Jurkat, Clone E6-1 (cell line): Measurements from ENCODE around the gene DZIP1.
"Not testable (repeated sequence)": the region's sequence is repeated elsewhere in the genome, so short reads cannot be mapped to it uniquely, and the experiment has no call there.

Source experiments
- DNase-seq: peaks from one replicate; pipeline ENCODE4 v3.0.0-alpha.2; 2011; ENCODE audit warnings: low read depth, low spot score
- H3K4me3 ChIP-seq: 2 replicates; pipeline ENCODE4 v1.5.1; 2011; ENCODE audit warnings: mild to moderate bottlenecking, low read length, control low read depth, moderate library complexity

DZIP1 gene

GRCh38 chr13:95608640-95609323, 35.7 kb downstream of the DZIP1 start:
- no peak overlapping the region for H3K4me3 ChIP-seq
- DNase-seq = no peak

DNA sequence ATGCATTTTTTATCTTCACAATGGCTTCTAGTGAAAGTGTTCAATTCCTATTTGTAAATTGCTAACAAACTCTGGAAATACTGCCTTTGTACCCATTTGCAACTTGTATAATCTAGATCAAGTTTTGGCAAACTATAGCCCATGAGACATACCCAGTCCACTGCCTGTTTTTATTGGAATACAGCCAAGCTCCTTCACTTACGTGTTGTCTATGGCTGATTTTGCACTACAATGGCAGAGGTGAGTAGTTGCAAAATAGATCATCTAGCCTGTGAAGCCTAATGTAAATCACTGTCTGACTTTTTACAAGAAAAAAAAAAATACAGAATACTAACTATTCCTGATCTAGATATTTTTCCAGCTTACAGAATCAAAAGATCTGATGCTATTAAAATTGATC, 37.1 kb downstream of the DZIP1 start:
- H3K4me3 ChIP-seq = no peak overlapping the region
- DNase-seq = no peak

GRCh38 chr13:95605448-95606125, 38.9 kb downstream of the DZIP1 start:
- H3K4me3 ChIP-seq = no peak overlapping the region
- DNase-seq = no peak

GRCh38 chr13:95604556-95604915, 40.0 kb downstream of the DZIP1 start:
- no peak overlapping the region for H3K4me3 ChIP-seq
- DNase-seq = no peak

GRCh38 chr13:95603887-95604555, 40.5 kb downstream of the DZIP1 start:
- H3K4me3 ChIP-seq = no peak overlapping the region
- no peak for DNase-seq

- DNase-seq = no peak
- H3K4me3 ChIP-seq = no peak overlapping the region
These were observed 42.6 kb downstream of the DZIP1 start for GRCh38 chr13:95601906-95602305.

- H3K4me3 ChIP-seq = no peak overlapping the region
- no peak for DNase-seq
These were observed 43.3 kb downstream of the DZIP1 start for GRCh38 chr13:95601216-95601615.

DNA sequence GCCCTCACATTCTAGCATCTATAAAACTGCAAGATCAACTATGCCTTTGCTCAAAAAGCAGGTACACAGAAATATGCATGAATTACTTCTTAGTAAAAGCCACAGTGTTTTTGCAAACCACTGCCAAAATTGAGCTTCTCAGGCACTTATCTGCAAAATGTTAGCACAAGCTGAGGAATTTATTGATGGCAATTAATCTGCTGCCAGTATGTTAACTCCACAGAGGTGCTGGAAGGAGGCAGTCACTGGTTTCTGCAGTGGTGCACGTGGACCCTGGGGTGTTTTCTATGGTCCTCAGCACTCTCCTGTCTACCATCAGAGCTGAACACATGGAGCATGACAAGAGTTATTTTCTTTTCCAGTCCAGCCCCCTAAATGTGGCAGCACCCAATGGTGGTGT, 47.8 kb downstream of the DZIP1 start:
- DNase-seq = no peak
- no peak overlapping the region for H3K4me3 ChIP-seq

- no peak overlapping the region for H3K4me3 ChIP-seq
- no peak for DNase-seq
These were observed 51.0 kb downstream of the DZIP1 start for GRCh38 chr13:95593462-95593861.

GRCh38 chr13:95588721-95589120, 55.8 kb downstream of the DZIP1 start:
- H3K4me3 ChIP-seq = no peak overlapping the region
- DNase-seq = no peak

DNA sequence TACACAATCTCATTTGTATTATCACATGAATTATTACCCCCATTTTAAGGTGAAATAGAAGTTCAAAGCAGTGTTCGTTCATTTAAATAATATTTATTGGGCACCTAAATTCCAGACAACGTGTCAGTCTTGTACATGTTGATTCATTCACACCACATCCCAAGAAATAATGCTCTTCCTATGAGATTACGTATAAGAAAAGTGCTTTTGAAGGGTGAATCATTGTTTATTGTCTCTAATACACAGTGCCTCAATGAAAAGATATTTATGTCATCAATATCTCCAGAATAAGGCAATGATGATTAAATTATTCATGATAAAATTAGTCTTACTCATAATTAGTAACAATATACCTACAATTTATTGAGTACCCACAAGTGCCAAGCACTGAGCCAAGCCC, 56.4 kb downstream of the DZIP1 start:
- DNase-seq = no peak
- H3K4me3 ChIP-seq = no peak overlapping the region

GRCh38 chr13:95585867-95586266, 58.6 kb downstream of the DZIP1 start:
- no peak for DNase-seq
- no peak overlapping the region for H3K4me3 ChIP-seq

- no peak overlapping the region for H3K4me3 ChIP-seq
- no peak for DNase-seq
These were observed 65.2 kb downstream of the DZIP1 start for GRCh38 chr13:95579303-95579702.

- H3K4me3 ChIP-seq = no peak overlapping the region
- DNase-seq = no peak
These were observed 71.3 kb downstream of the DZIP1 start for GRCh38 chr13:95573221-95573620.

- H3K4me3 ChIP-seq = no peak overlapping the region
- no peak for DNase-seq
These were observed 72.6 kb downstream of the DZIP1 start for GRCh38 chr13:95571941-95572340.

DNA sequence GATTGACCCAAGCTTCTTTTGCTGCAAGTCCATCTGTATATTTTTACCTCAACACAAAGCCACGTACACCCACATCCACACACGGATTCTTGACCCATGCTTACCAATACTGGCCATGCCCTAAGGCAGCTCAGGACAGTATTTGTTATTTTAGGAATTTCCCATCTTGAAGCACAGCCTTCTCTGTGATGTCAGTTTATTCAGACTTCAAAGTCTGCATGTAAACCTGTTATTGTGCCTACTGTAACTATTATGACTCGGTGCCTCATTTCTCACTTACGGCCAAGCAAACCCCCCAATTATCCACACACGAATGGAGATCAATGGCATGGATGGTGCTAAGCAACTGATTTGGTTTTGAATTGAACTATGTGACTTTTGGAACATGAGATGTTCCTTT, 74.5 kb downstream of the DZIP1 start:
- DNase-seq = no peak
- H3K4me3 ChIP-seq = no peak overlapping the region

- DNase-seq = no peak
These were observed 76.4 kb downstream of the DZIP1 start for GRCh38 chr13:95568131-95568530.

GRCh38 chr13:95565758-95566157, 78.7 kb downstream of the DZIP1 start:
- H3K4me3 ChIP-seq, DNase-seq: not testable (repeated sequence)

More at GRCh38 chr13:95568131-95568530, 76.4 kb downstream of the DZIP1 start:
- H3K4me3 ChIP-seq = no peak overlapping the region

GRCh38 chr13:95564733-95565291, 79.7 kb downstream of the DZIP1 start:
- DNase-seq = no peak
- no peak overlapping the region for H3K4me3 ChIP-seq

- H3K4me3 ChIP-seq = no peak overlapping the region
- no peak for DNase-seq
These were observed 80.4 kb downstream of the DZIP1 start for GRCh38 chr13:95564091-95564490.
